ENCODE results near the gene SPDYE4.

- TF ChIP-seq EZH2phosphoT487 (IDR thresholded peaks at IDR 0.05; ENCODE audit: low read depth) (no peak), CTCF (IDR thresholded peaks at IDR 0.05; ENCODE audit: low read depth, low read length) (no peak)
These were observed 18.5 kb upstream of the SPDYE4 start for GRCh38 chr17:8776881-8777280.
